SK-N-SH (cell line): Measurements from ENCODE around the gene TP63.

Experiments
- CTCF ChIP-seq: fragments of 200-600 bp; sonication (generic); IDR thresholded peaks from 2 replicates; pipeline ENCODE4 v1.6.1; 2017; ENCODE audit warnings: antibody characterized with exemption, mild to moderate bottlenecking, moderate library complexity
- FOSL2 ChIP-seq: IDR thresholded peaks from 2 replicates; pipeline ENCODE4 v1.4.0; 2012; ENCODE audit warnings: low read depth, mild to moderate bottlenecking, moderate library complexity, borderline replicate concordance
- FOXJ3 ChIP-seq: sonication (generic); formaldehyde crosslinking; IDR thresholded peaks from 2 replicates; pipeline ENCODE4 v1.5.1; 2020; ENCODE audit warnings: mild to moderate bottlenecking, missing genetic modification reagents
- FOXM1 ChIP-seq: IDR thresholded peaks from 2 replicates; pipeline ENCODE4 v1.4.0; 2012; ENCODE audit warnings: low read depth, mild to moderate bottlenecking
- IRF3 ChIP-seq: fragments of 150-350 bp; IDR thresholded peaks from 2 replicates; pipeline ENCODE4 v1.6.1; 2016; ENCODE audit warnings: mild to moderate bottlenecking, low read depth, low read length
- JUND ChIP-seq: IDR thresholded peaks from 2 replicates; pipeline ENCODE4 v1.4.0; 2012
- MAX ChIP-seq: IDR thresholded peaks from 2 replicates; pipeline ENCODE4 v1.4.0; 2012; ENCODE audit warnings: low read depth
- POLR2AphosphoS5 ChIP-seq: IDR thresholded peaks from 2 replicates; pipeline ENCODE4 v1.6.1; 2012; ENCODE audit warnings: low read depth, low read length
- REST ChIP-seq: IDR thresholded peaks from 2 replicates; pipeline ENCODE4 v1.6.1; 2012; ENCODE audit warnings: mild to moderate bottlenecking, low read depth, low read length, moderate library complexity
- RXRA ChIP-seq: IDR thresholded peaks from 2 replicates; pipeline ENCODE4 v1.4.0; 2012; ENCODE audit warnings: low read depth, mild to moderate bottlenecking, borderline replicate concordance
- TCF12 ChIP-seq: IDR thresholded peaks from 2 replicates; pipeline ENCODE4 v1.4.0; 2012

GRCh38 chr3:189582179-189582578, 49.0 kb upstream of the TP63 start:
- TF ChIP-seq IRF3 = no peak
- no peak for TF ChIP-seq CTCF
- TF ChIP-seq REST = no peak
- no peak for TF ChIP-seq POLR2AphosphoS5
- TF ChIP-seq TCF12 = no peak
- TF ChIP-seq JUND = no peak
- TF ChIP-seq FOSL2 = no peak
- TF ChIP-seq RXRA = no peak
- TF ChIP-seq FOXM1 = no peak
- no peak for TF ChIP-seq MAX
- no peak for TF ChIP-seq FOXJ3
